ENCODE results near the gene B9D1. TPM values are rescaled to one million over a fixed set of nuclear protein-coding genes. Genes with fewer than 3 reads are reported as not detected.

B9D1 gene
- polyA plus RNA-seq, 1 experiment = 55.8 TPM

DNA sequence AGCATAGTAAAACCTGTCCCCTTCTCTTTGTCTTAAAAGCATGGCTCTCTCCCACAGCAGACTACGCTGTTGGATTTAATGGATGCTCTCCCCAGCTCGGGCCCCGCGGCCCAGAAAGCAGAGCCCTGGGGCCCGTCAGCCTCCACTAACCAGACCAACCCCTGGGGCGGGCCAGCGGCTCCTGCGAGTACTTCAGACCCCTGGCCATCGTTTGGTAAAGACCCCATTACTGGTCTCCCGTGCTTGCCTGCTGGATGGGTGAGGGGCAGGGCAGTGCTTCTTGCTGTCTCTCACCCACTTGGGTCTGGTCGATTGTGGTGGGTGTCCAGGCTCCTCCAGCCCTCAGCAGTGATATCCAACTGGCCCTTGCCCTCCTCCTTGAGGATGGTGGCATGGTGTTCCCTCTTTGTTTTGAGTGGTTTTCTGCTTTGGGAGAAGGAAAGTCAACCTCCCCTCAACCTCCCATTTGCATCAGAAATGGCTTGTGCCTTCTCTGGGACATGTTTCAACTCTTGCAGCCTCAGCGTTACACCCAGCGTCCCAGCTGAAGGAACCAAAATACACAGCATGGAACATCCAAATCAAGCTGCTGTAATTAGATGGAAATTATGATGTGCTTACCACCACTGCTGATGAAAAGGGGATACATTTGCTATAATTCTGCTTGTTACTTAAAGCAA is 49.3 kb downstream of the B9D1 start:
- TF ChIP-seq CTCF (IDR thresholded peaks at IDR 0.05; ENCODE audit: insufficient read depth, low read depth, low read length) = no peak
- no peaks in the 10 kb centered on the region for H3K27me3 ChIP-seq (ENCODE audit: control insufficient read depth, insufficient read depth, low read length)
- CTCF ChIA-PET = no interaction called here
- H3K4me3 ChIP-seq (ENCODE audit: low read depth, low read length) = no peak overlapping the region
- POLR2A ChIA-PET = no interaction called here
- H3K36me3 ChIP-seq (ENCODE audit: control insufficient read depth, insufficient read depth, low read length) = peaks cover 18% of the 10 kb centered on the region
- no peak for DNase-seq (ENCODE audit: low read depth)

DNA sequence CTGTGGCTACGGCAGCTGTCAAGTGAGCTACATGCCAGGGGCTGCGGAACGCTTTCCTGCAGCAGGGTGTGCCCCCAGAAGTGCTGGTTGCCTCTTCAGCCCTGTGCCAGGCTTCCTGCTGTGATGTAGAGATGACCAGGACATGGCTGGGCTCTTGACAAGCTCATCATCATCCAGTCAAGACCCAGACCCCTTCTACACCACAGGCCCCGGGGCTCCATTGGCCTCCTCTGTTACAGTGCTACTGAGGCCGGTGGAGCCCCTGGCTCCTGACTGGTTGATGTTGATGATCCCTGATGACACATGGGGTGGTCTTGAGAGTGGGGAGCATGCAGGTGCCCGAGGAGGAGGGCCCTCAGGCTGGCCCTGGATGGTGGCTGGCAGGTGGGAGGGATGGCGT is 50.1 kb downstream of the B9D1 start:
- no peak overlapping the region for H3K4me3 ChIP-seq (ENCODE audit: low read depth, low read length)
- ChIA-PET POLR2A (no interaction called here), CTCF (no interaction called here)
- no peak for TF ChIP-seq CTCF (IDR thresholded peaks at IDR 0.05; ENCODE audit: insufficient read depth, low read depth, low read length)
- H3K36me3 ChIP-seq (ENCODE audit: control insufficient read depth, insufficient read depth, low read length) = peaks cover 19% of the 10 kb centered on the region
- H3K27me3 ChIP-seq (ENCODE audit: control insufficient read depth, insufficient read depth, low read length) = no peaks in the 10 kb centered on the region
- no peak for DNase-seq (ENCODE audit: low read depth)

- H3K36me3 ChIP-seq (ENCODE audit: control insufficient read depth, insufficient read depth, low read length) = peaks cover 19% of the 10 kb centered on the region
- DNase-seq (ENCODE audit: low read depth) = no peak
- TF ChIP-seq CTCF (IDR thresholded peaks at IDR 0.05; ENCODE audit: insufficient read depth, low read depth, low read length) = no peak
- ChIA-PET POLR2A (interaction anchor here (0.7 kb wide), 1 partner anchor 322 kb away, joined by 3 read pairs; no protein-coding TSS in a partner anchor), CTCF (no interaction called here)
- no peak overlapping the region for H3K4me3 ChIP-seq (ENCODE audit: low read depth, low read length)
- H3K27me3 ChIP-seq (ENCODE audit: control insufficient read depth, insufficient read depth, low read length) = no peaks in the 10 kb centered on the region
Measured at GRCh38 chr17:19311421-19312215, 50.9 kb downstream of the B9D1 start.

- CTCF ChIA-PET = no interaction called here
- H3K4me3 ChIP-seq (ENCODE audit: low read depth, low read length) = no peak overlapping the region
- H3K27me3 ChIP-seq (ENCODE audit: control insufficient read depth, insufficient read depth, low read length) = no peaks in the 10 kb centered on the region
- peaks cover 17% of the 10 kb centered on the region for H3K36me3 ChIP-seq (ENCODE audit: control insufficient read depth, insufficient read depth, low read length)
- no peak for DNase-seq (ENCODE audit: low read depth)
- POLR2A ChIA-PET = interaction anchor here (0.7 kb wide), 1 partner anchor 323 kb away, joined by 3 read pairs; no protein-coding TSS in a partner anchor
- TF ChIP-seq CTCF (IDR thresholded peaks at IDR 0.05; ENCODE audit: insufficient read depth, low read depth, low read length) = no peak
Measured at GRCh38 chr17:19311016-19311415, 51.5 kb downstream of the B9D1 start.

GRCh38 chr17:19310151-19310550 is 52.4 kb downstream of the B9D1 start:
- no peak for TF ChIP-seq CTCF (IDR thresholded peaks at IDR 0.05; ENCODE audit: insufficient read depth, low read depth, low read length)
- Histone ChIP-seq H3K27me3 (ENCODE audit: control insufficient read depth, insufficient read depth, low read length) (no peaks in the 10 kb centered on the region), H3K4me3 (ENCODE audit: low read depth, low read length) (no peak overlapping the region), H3K36me3 (ENCODE audit: control insufficient read depth, insufficient read depth, low read length) (peaks cover 17% of the 10 kb centered on the region)
- ChIA-PET CTCF (interaction anchor here (0.6 kb wide), 1 partner anchor 12 kb away, joined by 3 read pairs; no protein-coding TSS in a partner anchor), POLR2A (no interaction called here)
- no peak for DNase-seq (ENCODE audit: low read depth)
